NAMALWA (cell line): ENCODE results near the gene HSPB7.
"Not testable (repeated sequence)": the region's sequence is repeated elsewhere in the genome, so short reads cannot be mapped to it uniquely, and the experiment has no call there.

Experiments
- DNase-seq: peaks from one replicate; pipeline ENCODE4 v3.0.0-alpha.2; 2015; ENCODE audit warnings: low spot score

The HSPB7 gene

DNA sequence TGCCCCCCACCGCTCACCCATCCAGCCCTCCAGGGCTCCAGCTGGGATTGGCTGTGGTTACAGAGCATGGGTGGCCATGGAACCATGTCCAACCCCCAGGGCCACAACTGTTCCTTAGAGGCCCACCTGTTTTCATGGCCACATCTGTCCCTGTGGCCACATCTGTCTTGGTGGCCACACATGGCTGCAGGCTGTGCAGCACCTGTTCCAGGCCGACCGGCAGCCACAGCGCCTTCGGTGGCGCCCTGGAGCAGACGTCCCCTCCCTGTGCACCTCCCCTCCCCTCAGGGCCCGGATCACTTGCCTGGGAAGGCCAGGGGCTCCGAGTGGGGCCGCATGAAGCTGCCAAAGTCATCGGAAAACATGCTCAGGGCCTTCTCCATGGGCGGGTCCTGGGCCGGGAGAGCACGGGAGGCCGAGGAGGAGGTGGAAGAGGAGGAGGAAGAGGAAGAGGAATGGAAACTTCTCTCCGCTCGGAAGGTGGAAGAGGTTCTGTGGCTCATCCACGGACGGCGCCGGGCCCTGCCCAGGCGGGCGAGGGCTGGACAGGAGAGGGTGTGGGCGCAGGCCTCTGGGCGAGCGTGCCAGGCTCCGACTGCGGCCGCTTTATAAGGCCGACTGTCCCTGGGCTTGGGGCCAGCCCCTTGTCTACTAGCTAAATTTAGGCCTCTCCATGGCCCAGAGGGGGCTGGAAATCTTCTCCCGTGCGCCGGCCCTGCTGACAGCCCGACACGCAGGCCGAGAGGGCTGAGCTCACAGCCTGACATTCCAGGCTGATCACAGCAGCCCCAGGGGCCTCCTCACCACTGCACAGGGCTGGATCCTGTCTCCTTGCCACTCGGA lies at the start of gene HSPB7:
TSS of gene HSPB7 (minus strand) at position 583 of the 843 bp plus-strand sequence. CDS start at position 503, 80 bp downstream.
- DNase-seq: peak; percentile 68

GRCh38 chr1:16067127-16067768 lies 49.4 kb upstream of the HSPB7 start:
- DNase-seq: peak; percentile 71

DNA sequence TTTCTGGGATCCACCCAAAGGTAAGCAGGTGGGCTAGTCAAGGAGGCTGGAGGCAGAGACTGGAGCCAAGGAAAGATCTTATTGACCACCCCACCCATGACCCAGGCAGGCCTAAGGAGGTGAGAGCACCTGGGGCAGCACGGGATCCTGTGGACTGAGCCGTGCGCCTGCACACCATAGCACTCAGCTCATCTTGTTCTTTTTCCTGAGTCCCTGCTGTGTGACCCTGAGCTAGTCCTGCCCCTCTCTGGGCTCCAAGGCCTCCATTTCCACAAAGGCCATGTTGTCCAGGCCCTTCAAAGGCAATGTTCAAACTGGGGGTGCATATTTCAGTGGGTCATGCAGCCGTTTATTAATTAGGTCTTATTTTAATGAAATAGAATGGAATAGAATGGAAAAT lies 48.4 kb upstream of the HSPB7 start:
- no peak for DNase-seq

GRCh38 chr1:16065269-16065576 lies 47.4 kb upstream of the HSPB7 start:
- no peak for DNase-seq

GRCh38 chr1:16064536-16065268 lies 46.9 kb upstream of the HSPB7 start:
- DNase-seq: no peak

- DNase-seq: no peak
Observed at GRCh38 chr1:16063921-16064320, 46.1 kb upstream of the HSPB7 start.

- no peak for DNase-seq
Observed at GRCh38 chr1:16063226-16063829, 45.5 kb upstream of the HSPB7 start.

DNA sequence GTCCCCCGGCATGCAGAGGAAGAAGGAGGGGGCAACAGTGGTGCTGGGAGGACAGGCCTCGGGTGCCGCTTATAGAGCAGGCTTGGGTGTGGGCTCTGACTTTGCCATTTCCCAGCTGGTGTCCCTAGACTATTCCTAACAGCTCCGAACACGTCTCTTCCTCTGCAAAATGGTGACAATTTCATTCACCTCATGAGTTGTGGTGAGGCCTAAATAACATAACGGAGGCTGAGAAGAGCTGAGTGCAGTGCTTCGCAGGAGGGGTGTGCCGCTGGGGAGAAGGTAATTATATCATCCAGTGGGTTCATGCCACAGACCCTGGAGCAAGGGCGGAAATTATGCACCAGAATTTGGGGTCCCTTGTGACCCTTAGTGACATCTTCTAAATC lies 44.8 kb upstream of the HSPB7 start:
- DNase-seq: not testable (repeated sequence)

GRCh38 chr1:16061989-16062686 lies 44.3 kb upstream of the HSPB7 start:
- not testable (repeated sequence) for DNase-seq

GRCh38 chr1:16061266-16061665 lies 43.4 kb upstream of the HSPB7 start:
- no peak for DNase-seq

DNA sequence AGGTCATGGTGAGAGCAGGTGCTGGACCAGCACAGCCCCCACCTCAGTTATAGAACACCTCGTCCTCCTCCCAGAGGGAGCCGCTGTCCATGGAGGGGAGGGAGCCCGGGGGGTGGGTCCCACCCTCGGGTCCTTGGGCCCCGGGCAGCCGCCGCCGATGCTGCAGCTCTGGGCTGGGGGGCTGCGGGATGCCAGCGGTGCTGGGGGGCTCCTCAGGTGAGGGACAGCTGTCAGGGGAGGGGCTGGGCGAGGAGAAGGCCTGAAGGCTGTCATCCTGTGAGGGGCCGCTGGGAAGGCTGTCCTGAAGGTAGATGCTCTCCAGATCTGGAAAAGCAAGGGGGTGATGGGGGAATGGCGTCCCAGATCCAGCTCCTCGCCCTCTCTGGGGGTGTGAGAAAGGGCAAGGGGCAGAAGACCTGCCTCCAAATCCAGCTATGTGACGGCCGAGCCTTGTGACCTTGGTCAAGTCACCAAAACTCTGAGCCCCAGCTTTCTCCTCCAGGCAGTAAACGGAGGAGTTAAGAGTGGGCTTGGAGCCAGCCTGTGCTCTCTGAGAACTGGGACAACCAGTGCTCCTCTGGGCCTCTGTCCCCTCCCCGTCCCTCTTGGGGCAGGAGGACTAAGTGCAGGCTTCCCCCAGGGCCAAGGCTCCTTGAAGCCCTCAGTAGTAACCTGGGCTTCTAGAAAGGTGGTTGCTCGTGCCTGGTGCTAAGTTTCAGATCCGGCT lies 40.7 kb upstream of the HSPB7 start:
- not testable (repeated sequence) for DNase-seq

GRCh38 chr1:16057314-16057915 lies 39.6 kb upstream of the HSPB7 start:
- not testable (repeated sequence) for DNase-seq

DNA sequence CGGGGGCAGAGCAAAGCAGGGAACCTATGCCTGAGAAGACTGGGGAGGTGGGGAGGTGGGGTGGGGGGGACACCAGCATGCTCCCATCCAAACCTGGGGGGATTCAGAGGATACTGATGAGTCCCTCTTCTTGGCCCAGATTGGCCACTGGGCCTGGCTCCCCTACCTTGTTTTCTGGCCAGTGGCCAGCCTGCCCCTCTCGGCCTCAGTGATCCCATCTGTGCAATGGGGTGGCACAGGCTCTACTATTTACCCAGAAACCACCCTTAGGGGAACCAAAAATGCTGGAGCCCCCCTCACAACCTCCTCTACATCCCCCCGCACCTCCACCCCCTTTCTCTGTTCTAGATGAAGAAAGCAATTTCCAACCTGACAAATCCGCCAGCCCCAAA lies 38.7 kb upstream of the HSPB7 start:
- not testable (repeated sequence) for DNase-seq

GRCh38 chr1:16055613-16056520 lies 38.0 kb upstream of the HSPB7 start:
- peak; percentile 97 for DNase-seq

DNA sequence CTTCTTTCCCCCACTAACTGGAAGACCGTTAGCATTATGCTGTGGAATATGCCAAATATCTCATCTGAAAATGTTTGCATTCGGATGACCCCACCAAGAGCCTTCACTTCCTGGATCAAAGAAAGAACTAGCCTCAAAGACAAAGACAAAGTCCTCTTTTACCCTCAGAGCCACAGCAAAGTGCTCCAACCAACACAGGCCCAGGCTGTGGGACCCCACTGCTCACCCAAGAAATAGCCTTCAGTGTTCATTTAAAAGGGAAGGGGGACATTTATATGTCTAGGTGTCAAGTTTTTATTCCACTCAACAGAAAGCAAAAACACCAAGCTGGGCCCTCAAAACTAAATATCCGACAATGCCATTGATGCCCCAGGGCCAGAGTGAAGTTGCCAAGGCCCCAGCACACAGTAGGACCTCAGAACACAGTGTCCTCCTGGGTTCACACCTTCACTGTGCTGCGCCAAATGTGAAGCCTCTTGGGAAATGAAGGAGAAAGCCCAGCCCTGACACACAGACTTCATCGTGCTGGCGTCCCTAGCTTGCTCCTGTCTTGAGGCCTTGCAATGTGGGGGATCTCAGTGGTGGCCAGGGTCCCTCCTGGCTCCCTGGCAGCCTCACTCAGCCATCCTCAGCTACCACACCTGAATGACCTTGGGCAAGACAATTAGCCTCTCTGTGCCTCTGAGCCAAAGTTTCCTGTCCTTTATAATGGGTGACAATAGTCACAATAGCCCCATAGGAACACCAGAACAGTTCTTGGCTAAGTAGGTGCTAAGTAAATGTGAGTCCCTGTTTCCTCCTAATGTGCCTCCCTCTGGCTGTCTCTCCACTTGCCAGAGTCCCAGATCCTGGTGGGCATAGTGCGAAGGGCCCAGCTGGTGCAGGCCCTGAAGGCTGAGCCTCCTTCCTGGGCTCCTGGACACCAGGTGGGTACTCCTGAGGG lies 37.0 kb upstream of the HSPB7 start:
- no peak for DNase-seq

GRCh38 chr1:16053781-16054502 lies 36.1 kb upstream of the HSPB7 start:
- DNase-seq: no peak

DNA sequence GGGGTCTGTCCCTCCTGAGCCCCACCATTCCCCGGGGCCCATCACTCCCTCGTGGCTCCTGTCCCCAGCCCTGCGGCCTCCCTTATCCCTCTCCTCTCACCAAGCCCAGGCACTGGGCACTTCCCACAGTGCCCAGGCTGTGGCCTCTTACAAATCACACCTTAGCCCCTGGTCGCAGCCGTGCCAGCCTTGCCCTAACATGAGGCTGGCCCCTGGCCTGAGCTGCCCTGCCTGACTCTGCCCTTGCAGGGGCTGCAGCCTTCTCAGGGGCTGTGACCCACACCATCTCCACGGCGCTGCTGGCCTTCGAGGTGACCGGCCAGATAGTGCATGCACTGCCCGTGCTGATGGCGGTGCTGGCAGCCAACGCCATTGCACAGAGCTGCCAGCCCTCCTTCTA lies 34.1 kb upstream of the HSPB7 start:
- DNase-seq: not testable (repeated sequence)

DNA sequence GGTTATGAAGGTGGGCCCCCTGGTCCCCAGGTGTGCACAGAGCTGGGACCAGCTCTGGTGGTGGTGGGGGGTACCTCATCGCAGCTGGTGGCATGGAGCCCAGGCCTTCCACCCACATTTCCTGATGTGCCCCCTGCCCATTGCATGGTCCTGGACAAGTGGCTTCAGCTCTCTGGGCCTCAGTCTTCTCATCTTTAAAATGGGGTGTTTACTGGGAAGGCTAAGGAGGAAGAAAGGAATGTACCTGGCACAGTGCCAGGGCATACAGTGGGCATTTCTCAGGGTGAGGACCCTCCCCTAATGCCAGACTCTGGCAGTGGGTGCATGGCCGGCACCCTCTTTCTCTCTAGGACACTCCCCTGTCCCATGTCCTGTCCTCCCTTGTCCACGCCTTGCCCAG lies 33.2 kb upstream of the HSPB7 start:
- DNase-seq: no peak
